NCI-H774 (cell line): Measurements from ENCODE around the gene EDA.

Experiments
- DNase-seq: peaks from one replicate; lab custom pipeline; 2025; lab: John Stamatoyannopoulos, UW

Gene EDA

GRCh38 chrX:70066646-70067045, 450.7 kb downstream of the EDA start:
- DNase-seq, result no peak

DNA sequence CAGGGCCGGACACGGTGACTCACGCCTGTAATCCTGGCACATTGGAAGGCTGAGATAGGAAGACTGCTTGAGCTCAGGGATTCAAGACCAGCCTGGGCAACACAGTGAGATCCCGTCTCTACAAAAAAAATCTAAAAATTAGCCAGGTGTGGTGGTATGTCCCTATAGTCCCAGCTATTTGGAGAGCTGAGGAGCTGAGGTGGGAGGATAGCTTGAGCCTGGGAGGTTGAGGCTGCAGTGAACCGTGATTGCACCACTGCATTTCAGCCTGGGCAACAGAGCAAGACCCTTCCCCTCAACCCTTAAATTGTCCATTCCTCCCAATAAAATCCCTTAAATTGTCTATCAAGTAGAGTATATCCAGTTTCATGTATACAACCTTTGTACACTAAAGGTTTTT, 463.4 kb downstream of the EDA start:
- DNase-seq, result no peak

- DNase-seq, result no peak
These were observed 464.0 kb downstream of the EDA start for GRCh38 chrX:70079870-70080269.

- DNase-seq, result no peak
These were observed 466.8 kb downstream of the EDA start for GRCh38 chrX:70082723-70083122.

- DNase-seq, result no peak
These were observed 468.8 kb downstream of the EDA start for GRCh38 chrX:70084592-70085240.

DNA sequence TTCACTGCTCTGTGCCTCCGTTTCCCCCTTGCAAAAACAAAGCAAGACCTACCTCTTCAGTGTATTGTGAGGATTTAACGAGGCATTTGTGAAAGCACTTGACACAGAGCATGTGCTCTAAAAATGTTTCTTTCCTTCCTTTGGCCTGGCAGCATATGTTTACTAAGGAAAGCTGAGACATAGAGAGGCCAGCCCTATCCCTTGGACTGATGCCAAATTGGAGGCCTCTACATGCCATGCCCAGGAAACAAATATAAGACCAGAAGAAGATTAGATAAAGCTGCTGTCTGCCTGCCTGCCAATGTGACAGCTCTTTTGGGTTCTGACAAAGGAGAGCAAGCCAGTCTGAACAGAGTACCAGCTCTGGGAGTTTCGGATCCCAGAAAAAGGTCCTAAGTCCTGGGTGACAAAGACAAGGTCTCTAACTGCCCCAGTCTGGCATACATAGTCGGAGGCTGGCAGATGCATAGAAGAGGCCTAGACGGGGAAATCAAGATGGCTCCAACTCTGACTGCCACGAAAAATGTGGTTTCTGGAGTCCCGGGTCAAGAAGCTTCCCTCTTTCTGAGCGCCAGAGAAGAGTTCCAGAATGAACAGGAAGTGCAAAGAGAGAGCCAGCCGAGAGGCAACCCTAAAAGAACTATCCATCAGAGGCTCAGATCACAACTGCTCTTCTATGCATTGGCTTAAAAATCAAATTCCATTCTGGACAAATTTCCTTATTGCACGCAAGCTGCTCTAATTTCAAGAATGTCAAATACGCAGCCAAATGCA, 472.1 kb downstream of the EDA start:
- DNase-seq, result no peak

DNA sequence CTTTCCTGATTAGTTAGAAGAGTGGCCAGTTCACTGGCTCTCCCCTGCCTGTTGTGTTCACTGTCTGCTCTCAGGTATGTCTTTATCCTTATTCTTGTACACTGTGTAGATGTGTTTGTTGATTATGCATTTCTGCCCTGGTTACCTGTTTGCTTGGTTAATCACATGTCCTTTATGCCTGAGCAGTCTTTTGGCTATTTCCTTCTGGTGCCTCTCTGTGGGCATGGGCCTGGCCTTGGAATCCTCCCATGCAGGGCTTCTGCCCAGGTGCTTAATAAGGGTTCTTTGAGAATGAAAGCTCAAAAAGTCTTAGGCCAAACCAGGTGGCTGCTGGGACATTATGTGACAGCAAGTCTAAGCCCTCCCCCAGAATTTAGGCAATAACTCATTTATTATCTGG, 472.8 kb downstream of the EDA start:
- no peak for DNase-seq
